ENCODE data around the gene CDCA4.

The CDCA4 gene

GRCh38 chr14:105050551-105050897 lies 29.6 kb upstream of the CDCA4 start:
- Histone ChIP-seq H3K4me3 (ENCODE audit: insufficient read depth, low read length, poor library complexity, severe bottlenecking) (no peak overlapping the region), H3K79me2 (ENCODE audit: insufficient read depth, low read length) (no peaks in the 10 kb centered on the region), H3K9ac (ENCODE audit: low read length) (no peak overlapping the region), H3K9me2 (replicated peaks; ENCODE audit: insufficient read depth, low read length) (no peaks in the 10 kb centered on the region), H3K9me3 (ENCODE audit: insufficient read depth, low read length) (no peaks in the 10 kb centered on the region), H3K27me3 (ENCODE audit: low read length) (no peaks in the 10 kb centered on the region), H3F3A (ENCODE audit: insufficient read depth) (no peaks in the 10 kb centered on the region), H4K20me1 (ENCODE audit: low read depth, low read length) (no peaks in the 10 kb centered on the region), H3K4me2 (ENCODE audit: low read depth, low read length, poor library complexity, severe bottlenecking) (no peak overlapping the region), H3K36me3 (ENCODE audit: low read length) (no peaks in the 10 kb centered on the region), H2AFZ (ENCODE audit: low read depth, low read length, severe bottlenecking) (no peak overlapping the region), H3K27ac (ENCODE audit: low read depth, low read length) (no peak overlapping the region)
- TF ChIP-seq EZH2phosphoT487 (conservative IDR thresholded peaks at IDR 0.05; ENCODE audit: low read length) (no peak), CTCF (IDR thresholded peaks at IDR 0.05; ENCODE audit: insufficient read depth, low read length, poor library complexity, severe bottlenecking) (no peak)

- Histone ChIP-seq H3K36me3 (ENCODE audit: low read length) (no peaks in the 10 kb centered on the region), H3K79me2 (ENCODE audit: insufficient read depth, low read length) (no peaks in the 10 kb centered on the region), H3K4me2 (ENCODE audit: low read depth, low read length, poor library complexity, severe bottlenecking) (no peak overlapping the region), H3K27ac (ENCODE audit: low read depth, low read length) (no peak overlapping the region), H3K27me3 (ENCODE audit: low read length) (no peaks in the 10 kb centered on the region), H3K9ac (ENCODE audit: low read length) (no peak overlapping the region), H2AFZ (ENCODE audit: low read depth, low read length, severe bottlenecking) (no peak overlapping the region), H3F3A (ENCODE audit: insufficient read depth) (no peaks in the 10 kb centered on the region), H3K4me3 (ENCODE audit: insufficient read depth, low read length, poor library complexity, severe bottlenecking) (no peak overlapping the region), H4K20me1 (ENCODE audit: low read depth, low read length) (no peaks in the 10 kb centered on the region), H3K9me3 (ENCODE audit: insufficient read depth, low read length) (no peaks in the 10 kb centered on the region), H3K9me2 (replicated peaks; ENCODE audit: insufficient read depth, low read length) (no peaks in the 10 kb centered on the region)
- no peak for TF ChIP-seq CTCF (IDR thresholded peaks at IDR 0.05; ENCODE audit: insufficient read depth, low read length, poor library complexity, severe bottlenecking)
- TF ChIP-seq EZH2phosphoT487 (conservative IDR thresholded peaks at IDR 0.05; ENCODE audit: low read length), result no peak
Measured at GRCh38 chr14:105049753-105050550, 29.1 kb upstream of the CDCA4 start.

GRCh38 chr14:105047283-105048016 lies 26.6 kb upstream of the CDCA4 start:
- no peaks in the 10 kb centered on the region for H3K79me2 ChIP-seq (ENCODE audit: insufficient read depth, low read length)
- H2AFZ ChIP-seq (ENCODE audit: low read depth, low read length, severe bottlenecking), result no peak overlapping the region
- no peaks in the 10 kb centered on the region for H4K20me1 ChIP-seq (ENCODE audit: low read depth, low read length)
- no peaks in the 10 kb centered on the region for H3F3A ChIP-seq (ENCODE audit: insufficient read depth)
- no peak overlapping the region for H3K27ac ChIP-seq (ENCODE audit: low read depth, low read length)
- H3K36me3 ChIP-seq (ENCODE audit: low read length), result no peaks in the 10 kb centered on the region
- H3K9me3 ChIP-seq (ENCODE audit: insufficient read depth, low read length), result no peaks in the 10 kb centered on the region
- H3K9ac ChIP-seq (ENCODE audit: low read length), result no peak overlapping the region
- no peaks in the 10 kb centered on the region for H3K9me2 ChIP-seq (replicated peaks; ENCODE audit: insufficient read depth, low read length)
- H3K4me2 ChIP-seq (ENCODE audit: low read depth, low read length, poor library complexity, severe bottlenecking), result no peak overlapping the region
- H3K4me3 ChIP-seq (ENCODE audit: insufficient read depth, low read length, poor library complexity, severe bottlenecking), result no peak overlapping the region
- TF ChIP-seq EZH2phosphoT487 (conservative IDR thresholded peaks at IDR 0.05; ENCODE audit: low read length), result no peak
- TF ChIP-seq CTCF (IDR thresholded peaks at IDR 0.05; ENCODE audit: insufficient read depth, low read length, poor library complexity, severe bottlenecking), result no peak
- no peaks in the 10 kb centered on the region for H3K27me3 ChIP-seq (ENCODE audit: low read length)
